ENCODE measurements around the gene GAREM2. TPM values are rescaled to one million over a fixed set of nuclear protein-coding genes. Genes with fewer than 3 reads are reported as not detected.

Gene GAREM2
- polyA plus RNA-seq, 4 donors = 5.8 to 9.0 (median 7.8) TPM

GRCh38 chr2:26169226-26169625 lies 3.7 kb upstream of the GAREM2 start:
- DNase-seq (ENCODE audit: low read depth in 4 of 4, low spot score in 2 of 4) = no peak

GRCh38 chr2:26169681-26170414 lies 3.0 kb upstream of the GAREM2 start:
- no peak for DNase-seq (ENCODE audit: low read depth in 4 of 4, low spot score in 2 of 4)

- DNase-seq (ENCODE audit: low read depth in 4 of 4, low spot score in 2 of 4) = no peak
These were observed 2.1 kb upstream of the GAREM2 start for GRCh38 chr2:26170795-26171194.

GRCh38 chr2:26172189-26172870 lies 558 bp upstream of the GAREM2 start:
- no peak for DNase-seq (ENCODE audit: low read depth in 4 of 4, low spot score in 2 of 4)

GRCh38 chr2:26173776-26174482 lies 1.0 kb downstream of the GAREM2 start:
- no peak for DNase-seq (ENCODE audit: low read depth in 4 of 4, low spot score in 2 of 4)

GRCh38 chr2:26174691-26175465 lies 2.0 kb downstream of the GAREM2 start:
- no peak for DNase-seq (ENCODE audit: low read depth in 4 of 4, low spot score in 2 of 4)

GRCh38 chr2:26175466-26176278 lies 2.8 kb downstream of the GAREM2 start:
- DNase-seq (ENCODE audit: low read depth in 4 of 4, low spot score in 2 of 4) = no peak

- no peak for DNase-seq (ENCODE audit: low read depth in 4 of 4, low spot score in 2 of 4)
These were observed 3.4 kb downstream of the GAREM2 start for GRCh38 chr2:26176279-26176615.

GRCh38 chr2:26177122-26177521 lies 4.2 kb downstream of the GAREM2 start:
- DNase-seq (ENCODE audit: low read depth in 4 of 4, low spot score in 2 of 4) = no peak

- no peak for DNase-seq (ENCODE audit: low read depth in 4 of 4, low spot score in 2 of 4)
These were observed 5.4 kb downstream of the GAREM2 start for GRCh38 chr2:26178246-26178645.

- DNase-seq (ENCODE audit: low read depth in 4 of 4, low spot score in 2 of 4) = no peak
These were observed 6.0 kb downstream of the GAREM2 start for GRCh38 chr2:26178746-26179436.

- no peak for DNase-seq (ENCODE audit: low read depth in 4 of 4, low spot score in 2 of 4)
These were observed 6.6 kb downstream of the GAREM2 start for GRCh38 chr2:26179446-26179913.

- DNase-seq (ENCODE audit: low read depth in 4 of 4, low spot score in 2 of 4) = no peak
These were observed 9.6 kb downstream of the GAREM2 start for GRCh38 chr2:26182441-26182840.

- DNase-seq (ENCODE audit: low read depth in 4 of 4, low spot score in 2 of 4) = no peak
These were observed 10.2 kb downstream of the GAREM2 start for GRCh38 chr2:26182887-26183630.

- DNase-seq (ENCODE audit: low read depth in 4 of 4, low spot score in 2 of 4) = no peak
These were observed 11.2 kb downstream of the GAREM2 start for GRCh38 chr2:26184121-26184520.

- peak; percentile 65 to 84 (median 76) for DNase-seq (ENCODE audit: low read depth in 4 of 4, low spot score in 2 of 4)
These were observed 11.8 kb downstream of the GAREM2 start for GRCh38 chr2:26184555-26185303.

GRCh38 chr2:26185304-26185928 lies 12.5 kb downstream of the GAREM2 start:
- no peak for DNase-seq (ENCODE audit: low read depth in 4 of 4, low spot score in 2 of 4)
